ENCODE data around the gene C9orf72. TPM values are rescaled to one million over a fixed set of nuclear protein-coding genes. Genes with fewer than 3 reads are reported as not detected.
"Not testable (repeated sequence)": the region's sequence is repeated elsewhere in the genome, so short reads cannot be mapped to it uniquely, and the experiment has no call there.

C9orf72 gene, protein sequence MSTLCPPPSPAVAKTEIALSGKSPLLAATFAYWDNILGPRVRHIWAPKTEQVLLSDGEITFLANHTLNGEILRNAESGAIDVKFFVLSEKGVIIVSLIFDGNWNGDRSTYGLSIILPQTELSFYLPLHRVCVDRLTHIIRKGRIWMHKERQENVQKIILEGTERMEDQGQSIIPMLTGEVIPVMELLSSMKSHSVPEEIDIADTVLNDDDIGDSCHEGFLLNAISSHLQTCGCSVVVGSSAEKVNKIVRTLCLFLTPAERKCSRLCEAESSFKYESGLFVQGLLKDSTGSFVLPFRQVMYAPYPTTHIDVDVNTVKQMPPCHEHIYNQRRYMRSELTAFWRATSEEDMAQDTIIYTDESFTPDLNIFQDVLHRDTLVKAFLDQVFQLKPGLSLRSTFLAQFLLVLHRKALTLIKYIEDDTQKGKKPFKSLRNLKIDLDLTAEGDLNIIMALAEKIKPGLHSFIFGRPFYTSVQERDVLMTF
- total RNA-seq = 27.6 TPM

GRCh38 chr9:27572918-27573633 is at the start of gene C9orf72:
Gene C9orf72, minus strand, starts transcription at chr9:27573481. Its CDS starts 6,361 bp downstream, at chr9:27567120.
- DNase-seq = no peak

- DNase-seq = no peak
Measured at GRCh38 chr9:27622693-27623340, 49.5 kb upstream of the C9orf72 start.

DNA sequence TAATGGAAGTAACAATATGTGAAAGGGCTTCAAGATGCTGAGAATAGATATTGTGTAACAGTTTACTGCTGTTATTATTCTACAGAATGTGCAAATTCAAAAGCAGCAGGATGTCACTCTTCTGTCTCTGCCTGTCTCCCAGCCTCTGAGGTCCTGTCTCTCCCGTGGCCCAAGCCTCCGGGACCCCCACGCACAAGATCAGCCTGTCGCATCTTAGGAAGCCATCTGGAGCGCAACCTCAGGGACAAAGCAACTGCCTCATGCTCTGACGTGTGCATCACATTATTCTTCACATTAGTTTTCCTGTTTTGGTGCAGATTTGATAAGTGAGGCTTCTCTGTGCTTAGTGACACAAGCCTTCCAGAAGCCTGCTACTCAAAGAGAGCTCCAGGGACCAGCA is 46.5 kb upstream of the C9orf72 start:
- DNase-seq = no peak

DNA sequence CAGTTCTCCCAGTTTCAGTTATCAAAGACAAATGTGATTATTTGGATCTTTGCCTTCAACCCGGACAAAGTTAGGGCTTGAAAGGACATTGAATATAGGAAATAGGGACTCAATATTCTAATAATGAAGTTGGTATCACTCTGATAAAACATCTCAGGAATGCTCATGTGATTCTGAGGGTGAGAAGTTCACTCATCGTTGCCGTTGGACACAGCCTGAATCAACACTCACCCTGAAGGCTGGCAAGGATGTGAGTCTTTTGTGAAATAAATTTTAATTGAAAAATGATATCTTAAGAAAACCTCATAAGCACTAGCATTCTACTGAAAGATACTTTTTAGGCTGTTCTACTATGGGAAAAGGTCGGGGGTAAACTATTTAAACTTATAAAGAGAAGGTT is 44.8 kb upstream of the C9orf72 start:
- DNase-seq = no peak

- DNase-seq = no peak
Measured at GRCh38 chr9:27614551-27614950, 41.3 kb upstream of the C9orf72 start.

DNA sequence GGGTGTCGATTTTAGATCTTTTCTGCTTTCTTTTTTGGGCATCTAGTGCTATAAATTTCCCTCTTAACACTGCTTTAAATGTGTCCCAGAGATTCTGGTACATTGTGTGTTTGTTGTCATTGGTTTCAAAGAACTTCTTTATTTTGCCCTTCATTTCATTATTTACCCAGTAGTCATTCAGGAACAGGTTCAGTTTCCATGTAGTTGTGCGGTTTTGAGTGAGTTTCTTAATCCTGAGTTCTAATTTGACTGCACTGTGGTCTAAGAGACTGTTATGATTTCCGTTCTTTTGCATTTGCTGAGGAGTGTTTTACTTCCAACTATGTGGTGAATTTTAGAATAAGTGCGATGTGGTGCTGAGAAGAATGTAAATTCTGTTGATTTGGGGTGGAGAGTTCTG is 38.8 kb upstream of the C9orf72 start:
- DNase-seq = not testable (repeated sequence)

- no peak for DNase-seq
Measured at GRCh38 chr9:27610622-27611021, 37.3 kb upstream of the C9orf72 start.

- no peak for DNase-seq
Measured at GRCh38 chr9:27602954-27603353, 29.7 kb upstream of the C9orf72 start.

GRCh38 chr9:27602142-27602861 is 29.0 kb upstream of the C9orf72 start:
- DNase-seq = no peak

DNA sequence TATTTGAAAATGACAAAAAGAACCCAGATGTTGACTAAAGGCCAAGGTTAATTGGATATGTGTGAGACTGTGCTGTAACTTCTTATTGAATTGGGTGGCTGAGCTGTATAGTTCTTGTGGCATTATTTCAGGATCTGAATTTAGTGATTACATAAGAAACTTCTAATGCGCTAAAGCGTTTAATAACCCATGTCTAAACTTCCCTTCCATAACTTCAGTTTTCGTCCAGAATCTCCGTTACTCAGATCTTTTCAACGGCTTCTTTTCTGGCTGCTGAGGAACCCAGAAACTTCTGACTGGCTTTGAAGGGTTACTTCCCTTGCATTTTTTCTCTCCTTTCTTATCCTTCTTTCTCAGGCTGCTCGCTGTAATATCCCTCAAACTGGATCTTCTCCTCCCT is 28.1 kb upstream of the C9orf72 start:
- no peak for DNase-seq

- peak; percentile 16 for DNase-seq
Measured at GRCh38 chr9:27600256-27600655, 27.0 kb upstream of the C9orf72 start.

- no peak for DNase-seq
Measured at GRCh38 chr9:27599870-27600238, 26.6 kb upstream of the C9orf72 start.

- no peak for DNase-seq
Measured at GRCh38 chr9:27599102-27599869, 26.0 kb upstream of the C9orf72 start.

GRCh38 chr9:27595733-27596132 is 22.5 kb upstream of the C9orf72 start:
- DNase-seq = no peak

- no peak for DNase-seq
Measured at GRCh38 chr9:27591672-27592071, 18.4 kb upstream of the C9orf72 start.

GRCh38 chr9:27591093-27591492 is 17.8 kb upstream of the C9orf72 start:
- no peak for DNase-seq

- DNase-seq = no peak
Measured at GRCh38 chr9:27590651-27591050, 17.4 kb upstream of the C9orf72 start.

GRCh38 chr9:27589462-27589861 is 16.2 kb upstream of the C9orf72 start:
- no peak for DNase-seq

GRCh38 chr9:27586304-27586703 is 13.0 kb upstream of the C9orf72 start:
- DNase-seq = no peak

DNA sequence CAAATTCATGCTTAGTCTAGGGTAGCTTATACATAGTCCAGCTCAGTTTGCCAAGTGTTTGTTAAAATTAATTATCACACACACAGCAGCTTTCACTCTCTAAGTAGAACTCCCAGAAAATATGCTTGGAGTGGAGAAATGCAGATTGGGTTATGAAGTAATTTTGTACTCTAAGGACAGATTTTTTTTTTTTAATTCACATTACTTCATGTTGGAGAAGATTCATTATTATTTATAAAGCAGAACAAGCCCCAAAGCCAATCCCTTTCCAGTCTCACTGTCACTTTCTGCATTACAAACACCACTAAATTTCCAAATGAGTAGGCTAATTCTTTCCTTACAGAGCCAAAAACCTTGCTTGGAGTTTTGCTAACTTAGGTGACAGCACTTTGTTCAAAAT is 11.7 kb upstream of the C9orf72 start:
- DNase-seq = no peak

DNA sequence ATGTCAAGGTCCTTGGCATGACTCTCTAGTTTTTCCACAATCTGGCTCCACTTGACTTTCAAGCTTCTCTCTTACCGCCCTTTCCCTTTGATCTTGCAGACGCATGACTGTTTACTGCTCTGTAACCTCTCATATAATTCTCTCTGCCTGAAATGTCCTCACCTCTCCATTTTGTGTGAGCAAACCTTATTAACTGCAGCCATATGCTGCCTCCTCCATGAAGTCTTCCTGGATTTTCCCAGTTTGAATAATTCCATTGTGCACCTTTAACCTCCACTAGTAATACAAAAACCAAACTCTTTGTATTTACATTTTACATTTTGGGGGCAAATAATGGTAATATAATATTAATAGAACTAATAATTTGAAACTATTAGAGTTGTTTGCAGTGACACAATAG is 9.5 kb upstream of the C9orf72 start:
- DNase-seq = no peak

- no peak for DNase-seq
Measured at GRCh38 chr9:27581826-27582225, 8.5 kb upstream of the C9orf72 start.
